IMR-90 (cell line): Measurements from ENCODE around the gene SGO2. TPM values are rescaled to one million over a fixed set of nuclear protein-coding genes. Genes with fewer than 3 reads are reported as not detected.

Experiments
- ATAC-seq: fragments of 200-7000 bp; cut with Tn5 transposase; 2 replicates; pipeline ENCODE4 v1.9.1; 2020; ENCODE audit warnings: low read depth, mild to moderate bottlenecking, moderate library complexity
- BruUV-seq: library from RNA; stranded (reverse); fragments of 400-500 nt; replicated peaks from 2 replicates; lab custom pipeline; 2021; lab: Mats Ljungman, UMichigan
- CTCF ChIA-PET: fragments of 300-600 bp; formaldehyde crosslinking; extraction: SDS; loops from one replicate; lab custom pipeline; 2021; ENCODE audit warnings: antibody characterized with exemption; lab: Yijun Ruan, JAX
- POLR2A ChIA-PET: fragments of 300-600 bp; sonication (Branson Sonifier 250); formaldehyde crosslinking; loops from one replicate; lab custom pipeline; 2022; ENCODE audit warnings: antibody characterized with exemption; ENCODE audit not compliant: unreplicated experiment; lab: Charles Lee
- DNase-seq: peaks from one replicate; pipeline ENCODE4 v3.0.0; 2013
- H2AFZ ChIP-seq: replicated peaks from 2 replicates; pipeline ENCODE3; 2013; ENCODE audit warnings: low read length, mild to moderate bottlenecking; ENCODE audit not compliant: poor library complexity
- H2AK5ac ChIP-seq: 2 replicates; pipeline ENCODE4 v1.6.1; 2013; ENCODE audit warnings: low read depth, low read length, inconsistent platforms
- H2AK9ac ChIP-seq: replicated peaks from 2 replicates; pipeline ENCODE3; 2013; ENCODE audit warnings: mild to moderate bottlenecking, low read depth, low read length, moderate library complexity; ENCODE audit not compliant: poor library complexity
- H2BK120ac ChIP-seq: 2 replicates; pipeline ENCODE4 v1.6.1; 2013; ENCODE audit warnings: low read depth, low read length, inconsistent platforms
- H2BK15ac ChIP-seq: 3 replicates; pipeline ENCODE4 v1.6.1; 2013; ENCODE audit warnings: low read depth, low read length, inconsistent platforms
- H2BK20ac ChIP-seq: 2 replicates; pipeline ENCODE4 v1.6.1; 2013; ENCODE audit warnings: low read depth, mild to moderate bottlenecking, inconsistent platforms, low read length, moderate library complexity
- H2BK5ac ChIP-seq: 2 replicates; pipeline ENCODE4 v1.6.1; 2013; ENCODE audit warnings: mild to moderate bottlenecking, low read depth, low read length, inconsistent platforms; ENCODE audit not compliant: poor library complexity, severe bottlenecking
- H3K14ac ChIP-seq: replicated peaks from 2 replicates; pipeline ENCODE4 v1.6.1; 2013; ENCODE audit warnings: low read depth, low read length, inconsistent platforms
- H3K18ac ChIP-seq: 2 replicates; pipeline ENCODE4 v1.6.1; 2013; ENCODE audit warnings: low read depth, low read length, control low read depth
- H3K23ac ChIP-seq: 2 replicates; pipeline ENCODE4 v1.6.1; 2013; ENCODE audit warnings: low read depth, low read length, inconsistent platforms
- H3K27ac ChIP-seq: 2 replicates; pipeline ENCODE4 v1.5.1; 2013; ENCODE audit warnings: mild to moderate bottlenecking, control low read depth, low read length; ENCODE audit not compliant: insufficient read depth
- H3K27me3 ChIP-seq: 2 replicates; pipeline ENCODE4 v1.6.1; 2013; ENCODE audit warnings: low read length; ENCODE audit not compliant: control insufficient read depth, insufficient read depth
- H3K36me3 ChIP-seq: 2 replicates; pipeline ENCODE4 v1.6.1; 2013; ENCODE audit warnings: low read length, mixed read lengths; ENCODE audit not compliant: control insufficient read depth, insufficient read depth
- H3K4ac ChIP-seq: 2 replicates; pipeline ENCODE4 v1.6.1; 2013; ENCODE audit warnings: low read depth, low read length, inconsistent platforms
- H3K4me1 ChIP-seq: 2 replicates; pipeline ENCODE4 v1.6.1; 2013; ENCODE audit warnings: low read length, mixed read lengths; ENCODE audit not compliant: control insufficient read depth, insufficient read depth
- H3K4me2 ChIP-seq: 2 replicates; pipeline ENCODE4 v1.6.1; 2013; ENCODE audit warnings: low read depth, mild to moderate bottlenecking, control low read depth, low read length, moderate library complexity
- H3K4me3 ChIP-seq: 2 replicates; pipeline ENCODE4 v1.5.1; 2013; ENCODE audit warnings: low read depth, mild to moderate bottlenecking, control low read depth, low read length, moderate library complexity; ENCODE audit not compliant: insufficient read depth
- H3K56ac ChIP-seq: 2 replicates; pipeline ENCODE4 v1.6.1; 2013; ENCODE audit warnings: low read length, inconsistent platforms; ENCODE audit not compliant: insufficient read depth; ENCODE audit errors: extremely low read depth
- H3K79me1 ChIP-seq, 2 experiments: 2 replicates each; pipeline ENCODE4 v1.6.1; 2013; ENCODE audit warnings: low read length in 2 of 2, inconsistent platforms in 1 of 2, low read depth in 1 of 2
- H3K9ac ChIP-seq: 2 replicates; pipeline ENCODE4 v1.6.1; 2013; ENCODE audit warnings: low read depth, low read length, control low read depth
- H3K9me1 ChIP-seq: 2 replicates; pipeline ENCODE4 v1.6.1; 2013; ENCODE audit warnings: low read length, inconsistent platforms; ENCODE audit not compliant: insufficient read depth
- H3K9me3 ChIP-seq: 2 replicates; pipeline ENCODE4 v1.6.1; 2013; ENCODE audit warnings: low read length; ENCODE audit not compliant: control insufficient read depth, insufficient read depth
- H4K20me1 ChIP-seq: 2 replicates; pipeline ENCODE4 v1.6.1; 2013; ENCODE audit warnings: low read length, inconsistent platforms; ENCODE audit not compliant: insufficient read depth
- H4K5ac ChIP-seq: 2 replicates; pipeline ENCODE4 v1.6.1; 2013; ENCODE audit warnings: mild to moderate bottlenecking, low read depth, low read length, control low read depth
- H4K8ac ChIP-seq, 2 experiments: 2 replicates each; pipeline ENCODE4 v1.6.1; 2013; ENCODE audit warnings: low read depth in 2 of 2, low read length in 2 of 2, control low read depth in 1 of 2, inconsistent platforms in 1 of 2
- H4K91ac ChIP-seq: 2 replicates; pipeline ENCODE4 v1.6.1; 2013; ENCODE audit warnings: low read depth, low read length, inconsistent platforms; ENCODE audit not compliant: insufficient read depth
- MAZ ChIP-seq: IDR thresholded peaks from 2 replicates; pipeline ENCODE4 v1.6.1; 2012; ENCODE audit warnings: low read depth, mild to moderate bottlenecking, low read length, improper control_type of control experiment, moderate library complexity, borderline replicate concordance
- MXI1 ChIP-seq: IDR thresholded peaks from 2 replicates; pipeline ENCODE4 v1.6.1; 2012; ENCODE audit warnings: low read depth, mild to moderate bottlenecking, low read length, moderate library complexity, borderline replicate concordance
- RAD21 ChIP-seq: IDR thresholded peaks from 2 replicates; pipeline ENCODE4 v1.6.1; 2012; ENCODE audit warnings: low read length, improper control_type of control experiment
- SMC3 ChIP-seq: fragments of 150-350 bp; IDR thresholded peaks from 2 replicates; pipeline ENCODE4 v1.6.1; 2016; ENCODE audit warnings: low read depth, mild to moderate bottlenecking, antibody characterized with exemption, low read length, moderate library complexity
- whole genome bisulfite sequencing, 2 experiments: methylation state at CpG; one replicate each; pipeline versions ENCODE4 v1.1.5 to v1.1.7; 2013; ENCODE audit warnings: missing lambda C conversion rate in 2 of 2; ENCODE audit not compliant: insufficient read length in 1 of 2; ENCODE audit errors: extremely low coverage in 2 of 2; 5-methylcytosine and 5-hydroxymethylcytosine counted together
- dilution Hi-C: fragments of 300-500 bp; cut with HindIII; formaldehyde crosslinking; loops from one replicate; pipeline ENCODE4 v1.14.3; 2018; ENCODE audit warnings: low sequenced_read_pairs; ENCODE audit not compliant: unreplicated experiment
- in situ Hi-C: fragments of 300-500 bp; cut with MboI; formaldehyde crosslinking; loops from 3 replicates; pipeline ENCODE4 v1.14.3; 2019; ENCODE audit warnings: low sequenced_read_pairs, inconsistent platforms, mixed read lengths
- intact Hi-C: fragments of 100-400 bp; cut with micrococcal nuclease; formaldehyde crosslinking; loops from 2 replicates; pipeline ENCODE4 v1.10.0; 2022
- polyA plus RNA-seq, 3 experiments: library from polyadenylated mRNA; depleted of rRNA; stranded (reverse); fragments of >200 nt; gene quantifications; 2 replicates each; pipeline ENCODE4 v1.2.3, GENCODE V29; 2012; ENCODE audit warnings: low replicate concordance in 1 of 3
- total RNA-seq: library from RNA; depleted of rRNA; stranded (reverse); fragments of >200 nt; gene quantifications from 2 replicates; pipeline ENCODE4 v1.2.3, GENCODE V29; 2012
- TF ChIP-seq, protein P1 (sequence below): conservative IDR thresholded peaks from 2 replicates; pipeline ENCODE4 v1.5.1; 2012; ENCODE audit warnings: mild to moderate bottlenecking, low read depth, low read length, improper control_type of control experiment

Gene SGO2
- total and polyA plus RNA-seq, 2 of the 4 experiments (the other 2 are of a cell fraction) = 5.4 to 6.3 TPM

DNA sequence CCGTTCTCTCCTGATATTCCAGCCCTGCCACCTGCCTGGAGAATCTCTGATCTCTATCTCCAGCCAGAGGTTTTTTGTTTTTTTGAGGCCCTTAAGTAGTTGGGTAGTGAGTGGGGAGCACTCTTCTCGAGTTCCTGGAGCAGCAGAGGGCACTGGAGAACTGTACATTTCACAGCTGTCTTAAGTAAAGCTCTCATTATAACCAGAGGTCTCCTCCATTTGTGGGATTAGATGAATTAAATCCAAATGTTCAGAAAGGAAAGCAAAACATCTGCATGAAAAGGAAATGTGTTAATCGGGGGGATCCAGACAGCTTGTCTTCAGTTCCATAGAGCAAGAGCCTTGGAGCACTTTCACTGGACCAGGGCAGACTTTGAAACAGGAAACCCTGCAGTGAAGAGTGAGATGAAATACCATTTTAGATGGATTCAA, 92.6 kb downstream of the SGO2 start:
- ATAC-seq (peak; percentile 73), DNase-seq (peak; percentile 78)
- TF ChIP-seq MAZ = no peak
- TF ChIP-seq, protein P1, sequence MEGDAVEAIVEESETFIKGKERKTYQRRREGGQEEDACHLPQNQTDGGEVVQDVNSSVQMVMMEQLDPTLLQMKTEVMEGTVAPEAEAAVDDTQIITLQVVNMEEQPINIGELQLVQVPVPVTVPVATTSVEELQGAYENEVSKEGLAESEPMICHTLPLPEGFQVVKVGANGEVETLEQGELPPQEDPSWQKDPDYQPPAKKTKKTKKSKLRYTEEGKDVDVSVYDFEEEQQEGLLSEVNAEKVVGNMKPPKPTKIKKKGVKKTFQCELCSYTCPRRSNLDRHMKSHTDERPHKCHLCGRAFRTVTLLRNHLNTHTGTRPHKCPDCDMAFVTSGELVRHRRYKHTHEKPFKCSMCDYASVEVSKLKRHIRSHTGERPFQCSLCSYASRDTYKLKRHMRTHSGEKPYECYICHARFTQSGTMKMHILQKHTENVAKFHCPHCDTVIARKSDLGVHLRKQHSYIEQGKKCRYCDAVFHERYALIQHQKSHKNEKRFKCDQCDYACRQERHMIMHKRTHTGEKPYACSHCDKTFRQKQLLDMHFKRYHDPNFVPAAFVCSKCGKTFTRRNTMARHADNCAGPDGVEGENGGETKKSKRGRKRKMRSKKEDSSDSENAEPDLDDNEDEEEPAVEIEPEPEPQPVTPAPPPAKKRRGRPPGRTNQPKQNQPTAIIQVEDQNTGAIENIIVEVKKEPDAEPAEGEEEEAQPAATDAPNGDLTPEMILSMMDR = peak; percentile 53
- TF ChIP-seq MXI1 = no peak
- peak; percentile 49 for TF ChIP-seq SMC3
- peak; percentile 53 for TF ChIP-seq RAD21
- H3K9ac ChIP-seq = no peak overlapping the region
- no peak overlapping the region for H4K5ac ChIP-seq
- no peak overlapping the region for H3K18ac ChIP-seq
- H3K27me3 ChIP-seq = no peaks in the 10 kb centered on the region
- 0 out of 2 replicates have a peak overlapping the region, but pooled peaks have one; percentile 31 for H3K14ac ChIP-seq
- intact Hi-C loops (loop anchor here (1.0 to 10.0 kb wide), 2 partner anchors 85 to 196 kb away; partner anchors contain the start of gene BZW1), dilution Hi-C loops (no loop called here), in situ Hi-C loops (no loop called here)
- H4K8ac ChIP-seq = peak overlapping the region in 1 of 2 experiments; percentile 69; a peak in 1 of 4 replicates
- no peak overlapping the region for H2AK9ac ChIP-seq
- no peak overlapping the region for H4K91ac ChIP-seq
- no peak overlapping the region for H3K4me3 ChIP-seq
- no peak overlapping the region for H3K4me2 ChIP-seq
- no TSS peak for BruUV-seq
- ChIA-PET CTCF (interaction anchor here (0.5 to 1.5 kb wide), 9 partner anchors 14 to 313 kb away, joined by 3 to 4 read pairs (median 3); no protein-coding TSS in a partner anchor), POLR2A (no interaction called here)
- H3K79me1 ChIP-seq = no peaks in the 10 kb centered on the region
- WGBS, 2 experiments = 0% methylated on average over 1 of the region's 3 CpGs; no CpG with 5 or more reads in 1 of the 2 experiments
- H3K27ac ChIP-seq = no peak overlapping the region; the same call in 1 of the 2 replicates
- H2BK120ac ChIP-seq = peak overlapping the region; percentile 56; the same call in 1 of the 2 replicates
- no peak overlapping the region for H2BK5ac ChIP-seq
- H3K4me1 ChIP-seq = peaks cover 20% of the 10 kb centered on the region
- no peak overlapping the region for H3K23ac ChIP-seq
- peaks cover 15% of the 10 kb centered on the region for H3K9me1 ChIP-seq
- H3K4ac ChIP-seq = peak overlapping the region; percentile 64
- H2BK15ac ChIP-seq = peak overlapping the region; percentile 66; the same call in 1 of the 3 replicates
- H3K36me3 ChIP-seq = no peaks in the 10 kb centered on the region
- H2AFZ ChIP-seq = peak overlapping the region; percentile 19
- H3K9me3 ChIP-seq = no peaks in the 10 kb centered on the region
- no peak overlapping the region for H3K56ac ChIP-seq
- no peaks in the 10 kb centered on the region for H4K20me1 ChIP-seq
- H2AK5ac ChIP-seq = no peak overlapping the region
- H2BK20ac ChIP-seq = peak overlapping the region; percentile 57; the same call in 1 of the 2 replicates
